ENCODE results near the gene CTNNBL1. TPM values are rescaled to one million over a fixed set of nuclear protein-coding genes. Genes with fewer than 3 reads are reported as not detected.
"Not testable (repeated sequence)": the region's sequence is repeated elsewhere in the genome, so short reads cannot be mapped to it uniquely, and the experiment has no call there.

CTNNBL1 gene
- total RNA-seq, 1 donor from 2014 or later: 80.0 TPM

DNA sequence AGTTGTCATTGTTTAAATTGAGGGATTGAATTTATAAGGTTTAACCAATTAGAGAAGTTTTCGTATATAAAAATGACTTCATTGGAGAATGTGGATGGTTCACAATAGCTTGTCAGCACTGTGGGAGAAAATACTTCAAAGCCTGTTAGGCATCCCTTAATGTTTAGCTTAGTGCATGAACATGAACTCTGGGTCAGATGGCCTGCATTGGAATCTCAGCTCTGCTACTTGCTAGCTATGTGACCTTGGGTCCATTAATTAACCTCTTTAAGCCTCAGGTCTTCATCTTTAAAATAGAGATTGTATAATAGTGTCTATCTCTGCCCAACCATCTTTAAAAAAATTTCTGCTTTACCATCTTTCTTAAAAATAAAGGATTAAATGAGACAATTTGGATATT lies 11.1 kb downstream of the CTNNBL1 start:
- intact Hi-C loops (cut with micrococcal nuclease): no loop called here

DNA sequence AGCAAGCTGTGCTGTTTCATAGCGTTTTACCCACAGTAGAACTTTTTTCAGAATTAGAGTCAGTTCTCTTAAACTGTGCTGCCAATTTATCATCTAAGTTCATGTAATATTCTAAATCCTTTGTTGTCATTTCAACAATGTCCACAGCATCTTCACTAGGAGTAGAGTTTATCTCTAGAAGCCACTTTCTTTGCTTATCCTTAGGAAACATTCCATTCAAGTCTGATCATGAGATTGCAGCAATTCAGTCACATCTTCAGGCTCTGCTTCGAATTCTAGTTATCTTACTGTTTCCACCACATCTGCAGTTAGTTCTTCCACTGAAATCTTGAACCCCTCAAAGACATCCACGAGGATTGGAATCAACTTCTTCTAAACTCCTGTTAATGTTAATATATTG lies 12.5 kb downstream of the CTNNBL1 start:
- intact Hi-C loops (cut with micrococcal nuclease): no loop called here

DNA sequence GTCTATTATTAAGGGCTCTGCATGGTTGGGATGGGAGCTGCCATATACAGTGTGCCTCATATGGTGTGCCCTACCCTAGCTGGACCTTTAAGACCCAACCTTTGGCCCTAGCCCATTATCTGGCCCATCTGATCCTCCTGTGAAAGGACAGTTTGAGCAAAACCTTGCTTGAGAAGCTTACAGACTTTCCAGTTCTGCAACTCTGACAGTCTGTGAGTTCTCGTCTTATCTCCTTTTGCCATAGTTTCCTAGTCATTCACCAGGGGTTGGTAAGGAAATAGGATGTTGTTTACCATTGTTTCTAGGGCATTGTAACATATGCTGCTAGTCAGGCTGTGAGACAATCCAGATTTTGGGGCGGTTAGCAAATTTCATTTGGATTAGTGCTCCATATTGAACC lies 17.2 kb downstream of the CTNNBL1 start:
- intact Hi-C loops (cut with micrococcal nuclease): no loop called here

DNA sequence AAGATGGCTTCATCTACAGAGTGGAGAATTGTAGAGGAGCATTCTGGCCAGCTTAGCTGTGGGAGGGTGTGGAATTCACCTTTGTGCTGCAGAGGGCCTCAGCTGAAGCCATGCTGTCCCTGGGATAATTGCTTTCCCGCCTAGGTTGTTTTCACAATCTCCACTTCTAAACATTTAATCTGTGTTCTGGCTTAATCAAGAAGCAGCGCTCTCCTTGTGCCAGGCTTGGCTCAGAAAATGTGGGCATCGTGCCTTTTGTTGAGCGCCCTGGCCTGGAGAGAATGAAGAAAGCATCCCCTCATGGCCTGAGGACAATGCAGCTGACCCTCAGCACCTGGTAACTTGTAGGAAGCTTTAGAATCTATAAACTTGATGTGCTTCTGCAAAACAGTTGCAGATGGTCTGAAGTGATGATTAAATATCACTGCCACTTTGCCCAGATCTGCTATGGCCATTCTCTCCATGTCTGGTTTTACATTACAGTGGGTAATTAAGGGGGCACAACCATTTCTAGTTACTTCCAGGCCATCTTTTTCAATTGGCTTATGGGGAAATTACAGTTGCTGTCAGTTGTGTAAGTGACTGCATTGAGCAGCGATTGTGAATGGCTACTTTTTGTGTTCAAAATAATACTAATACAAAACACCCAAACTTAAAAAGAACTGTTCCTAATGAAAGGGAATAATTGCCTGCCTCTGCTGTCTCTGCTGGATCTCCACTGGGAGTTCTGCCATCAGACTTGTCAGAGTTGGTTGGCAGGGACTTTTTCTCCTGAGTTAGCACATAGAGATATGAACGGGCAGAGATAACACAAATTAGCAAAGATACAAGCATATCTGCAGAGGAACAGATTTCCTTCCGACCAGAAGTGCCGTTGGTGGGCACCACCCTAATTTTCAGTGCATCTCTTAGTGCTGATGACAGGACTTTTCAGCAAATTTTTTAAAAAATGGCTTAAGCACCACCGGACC lies 18.4 kb downstream of the CTNNBL1 start:
- intact Hi-C loops (cut with micrococcal nuclease): no loop called here

GRCh38 chr20:37713396-37713795 lies 19.6 kb downstream of the CTNNBL1 start:
- intact Hi-C loops (cut with micrococcal nuclease): no loop called here

DNA sequence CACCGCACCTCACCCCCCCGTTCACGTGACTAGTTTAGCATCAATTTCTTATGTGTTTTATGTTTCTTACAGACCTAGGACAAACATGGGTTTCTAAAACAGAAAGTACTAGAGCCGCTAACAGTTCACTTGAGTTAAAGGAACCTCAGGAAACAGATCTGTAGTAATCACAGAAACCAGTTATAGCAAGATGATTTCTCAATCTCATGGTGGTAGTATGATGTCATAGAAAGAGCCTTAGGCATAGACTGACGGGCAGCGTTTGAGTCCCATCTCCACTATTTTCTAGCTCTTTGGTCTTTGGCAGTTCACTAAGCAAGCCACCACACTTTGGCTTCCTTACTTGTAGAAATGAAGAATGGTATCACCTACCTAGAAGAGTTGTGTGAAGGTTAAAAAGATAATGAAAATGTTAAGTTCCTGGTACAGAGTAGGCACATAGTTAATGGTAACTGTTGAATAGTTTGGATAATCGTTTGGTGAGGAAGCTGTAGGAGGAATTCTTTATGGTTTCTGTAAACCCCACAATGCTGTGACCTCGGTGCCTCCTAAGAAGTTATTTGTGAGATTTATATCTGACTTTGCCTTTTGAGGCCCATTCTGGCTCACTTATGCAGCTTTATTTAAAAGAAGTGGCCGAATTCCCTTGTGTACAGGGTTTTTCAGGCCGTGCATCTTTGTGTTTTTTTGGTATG lies 21.3 kb downstream of the CTNNBL1 start:
- intact Hi-C loops (cut with micrococcal nuclease): no loop called here

- intact Hi-C loops (cut with micrococcal nuclease): no loop called here
These were observed 27.9 kb downstream of the CTNNBL1 start for GRCh38 chr20:37721751-37722150.

GRCh38 chr20:37722312-37722711 lies 28.5 kb downstream of the CTNNBL1 start:
- intact Hi-C loops (cut with micrococcal nuclease): not testable (repeated sequence)

DNA sequence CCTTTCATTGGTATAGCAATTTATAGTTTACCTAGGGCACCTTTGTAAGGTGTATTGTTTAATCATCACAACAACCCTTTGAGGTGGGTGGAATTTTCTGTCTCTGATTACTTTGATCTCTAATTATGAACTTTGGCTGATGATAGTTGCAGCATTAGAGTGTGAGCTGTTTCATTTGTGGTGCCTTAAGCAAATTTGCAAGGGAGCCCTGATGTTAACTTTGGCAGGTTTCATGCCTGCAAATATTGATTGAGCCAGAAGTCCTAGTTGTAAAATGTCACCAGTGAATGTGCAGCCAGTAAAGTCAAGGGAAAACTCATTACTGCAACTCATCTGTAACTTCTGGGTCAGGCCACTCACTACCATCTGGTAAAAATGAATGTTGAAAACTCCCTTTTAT lies 29.8 kb downstream of the CTNNBL1 start:
- intact Hi-C loops (cut with micrococcal nuclease): no loop called here

DNA sequence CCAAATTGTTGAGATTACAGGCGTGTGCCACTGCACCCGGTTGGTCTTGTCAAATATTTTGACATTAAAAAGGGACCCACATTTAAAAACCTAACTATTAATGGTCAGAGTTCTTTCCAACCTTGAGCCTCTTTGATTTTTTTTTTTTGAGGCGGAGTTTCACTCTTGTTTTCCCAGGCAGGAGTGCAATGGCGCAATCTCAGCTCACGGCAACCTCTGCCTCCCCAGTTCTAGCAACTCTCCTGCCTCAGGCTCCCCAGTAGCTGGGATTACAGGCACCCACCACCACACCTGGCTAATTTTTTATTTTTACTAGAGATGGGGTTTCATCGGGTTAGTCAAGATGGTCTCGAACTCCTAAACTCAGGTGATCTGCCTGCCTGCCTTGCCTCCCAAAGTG lies 31.3 kb downstream of the CTNNBL1 start:
- intact Hi-C loops (cut with micrococcal nuclease): no loop called here

- intact Hi-C loops (cut with micrococcal nuclease): no loop called here
These were observed 32.0 kb downstream of the CTNNBL1 start for GRCh38 chr20:37725855-37726254.

GRCh38 chr20:37726321-37726720 lies 32.5 kb downstream of the CTNNBL1 start:
- intact Hi-C loops (cut with micrococcal nuclease): no loop called here

DNA sequence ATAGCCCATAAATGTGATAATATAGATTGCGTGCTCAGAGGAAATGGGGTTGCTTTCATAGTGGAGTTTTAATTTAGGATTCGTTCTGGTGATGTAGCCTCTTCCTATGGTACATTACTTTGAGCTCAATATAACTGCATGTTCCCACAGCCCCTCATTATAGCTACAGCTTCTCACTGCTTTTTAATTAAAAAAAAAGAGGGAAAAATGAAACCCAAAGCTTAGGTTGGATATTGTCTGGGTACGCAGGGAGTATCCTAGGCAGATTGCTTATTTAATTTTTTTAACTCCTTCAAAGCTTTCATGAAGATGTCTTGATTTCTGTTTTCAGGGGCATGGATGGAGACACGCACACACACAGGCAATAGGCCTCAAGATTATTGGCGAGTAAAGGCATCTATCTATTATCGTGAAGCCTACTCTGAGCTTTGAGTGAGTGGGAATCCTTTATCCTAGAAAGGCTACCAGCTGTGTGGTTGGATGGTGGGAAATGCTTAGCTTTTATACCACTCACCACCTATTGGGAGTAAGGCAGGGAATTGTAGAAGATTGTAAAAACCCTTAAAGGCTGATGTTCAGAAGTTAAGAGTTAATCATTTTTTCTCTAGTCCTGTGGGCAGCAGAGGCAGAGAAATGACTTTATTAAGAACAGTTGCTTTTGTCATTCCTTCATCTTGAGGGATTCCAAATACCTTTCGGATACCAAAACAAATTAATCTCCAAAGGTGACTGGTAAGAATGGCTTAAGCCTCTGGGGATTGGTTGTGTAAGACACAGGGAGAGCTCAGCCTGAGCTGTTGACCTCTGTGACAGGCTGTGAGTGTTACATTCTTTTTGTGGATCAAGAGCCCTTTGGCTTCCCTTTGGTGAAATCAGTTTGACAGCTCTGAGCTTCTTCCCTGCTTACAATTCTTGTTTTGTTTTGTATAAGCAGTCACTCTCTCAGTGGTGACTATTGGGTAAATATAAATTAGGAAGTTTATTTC lies 33.4 kb downstream of the CTNNBL1 start:
- intact Hi-C loops (cut with micrococcal nuclease): no loop called here

DNA sequence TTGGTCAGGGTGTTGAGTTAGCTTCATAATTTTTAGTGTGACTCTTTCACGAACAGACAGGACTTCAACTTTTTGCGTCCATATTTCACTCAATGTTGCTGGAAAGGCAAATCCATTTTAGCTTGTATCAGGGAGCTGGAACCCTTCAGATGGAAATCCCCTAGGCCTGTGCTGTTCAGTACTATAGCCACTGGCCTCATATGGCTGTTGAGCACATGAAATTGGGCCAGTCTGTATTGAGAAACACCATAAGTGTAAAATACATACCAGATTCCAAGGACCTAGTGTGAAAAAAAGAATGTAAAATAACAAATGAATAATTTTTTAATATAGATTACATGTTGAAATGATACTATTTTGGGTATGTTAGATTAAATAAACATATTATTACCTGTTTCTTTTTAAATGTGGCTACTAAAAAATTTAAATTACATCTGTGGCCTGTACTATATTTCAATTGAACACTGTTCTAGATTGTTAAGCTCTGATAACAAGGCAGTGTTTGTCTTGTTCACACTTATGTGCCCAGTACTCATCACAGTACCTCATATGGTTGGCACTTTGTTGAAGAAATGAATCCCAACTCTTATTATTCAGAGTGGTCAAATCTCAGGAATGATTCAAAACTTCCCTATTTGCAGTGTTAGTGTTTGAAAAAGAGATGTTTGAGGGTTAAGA lies 34.3 kb downstream of the CTNNBL1 start:
- intact Hi-C loops (cut with micrococcal nuclease): no loop called here

DNA sequence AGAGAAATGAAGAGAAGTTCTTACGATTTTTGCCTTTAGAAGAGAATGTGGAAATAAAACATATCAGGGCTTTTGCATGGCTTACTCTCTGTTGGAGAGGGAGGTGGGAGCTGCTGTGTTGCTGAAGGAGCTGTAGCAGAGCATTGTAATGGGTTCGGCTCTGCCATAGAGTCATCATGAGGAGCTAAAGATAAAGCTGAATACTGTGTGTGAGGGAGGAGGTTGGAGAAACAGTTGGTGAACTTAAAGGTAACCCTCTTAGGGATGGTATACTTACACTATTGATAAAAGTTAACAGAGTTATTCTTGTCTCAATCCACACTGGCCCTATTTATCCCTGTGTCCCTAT lies 34.8 kb downstream of the CTNNBL1 start:
- intact Hi-C loops (cut with micrococcal nuclease): no loop called here

- intact Hi-C loops (cut with micrococcal nuclease): no loop called here
These were observed 35.6 kb downstream of the CTNNBL1 start for GRCh38 chr20:37729452-37729851.

DNA sequence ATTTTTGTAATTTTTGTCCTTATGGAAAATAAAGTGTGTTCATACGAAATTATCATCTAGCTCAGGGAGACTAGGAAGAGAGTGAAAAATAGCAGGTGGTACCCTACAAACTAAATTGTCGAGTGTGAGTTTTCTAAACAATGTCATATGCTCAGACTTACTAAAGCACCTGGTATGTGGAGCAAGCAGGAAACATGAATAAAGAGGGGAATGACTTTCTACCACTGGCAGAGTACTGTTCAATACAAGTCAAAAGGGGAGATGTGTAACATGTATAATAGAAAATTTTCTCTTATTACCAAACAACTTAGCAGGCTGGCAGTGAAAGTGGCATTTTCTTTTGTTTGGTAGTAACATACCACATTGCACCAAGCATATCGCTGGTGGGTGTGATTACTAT lies 36.1 kb downstream of the CTNNBL1 start:
- intact Hi-C loops (cut with micrococcal nuclease): no loop called here

- intact Hi-C loops (cut with micrococcal nuclease): no loop called here
These were observed 39.6 kb downstream of the CTNNBL1 start for GRCh38 chr20:37733416-37733815.

DNA sequence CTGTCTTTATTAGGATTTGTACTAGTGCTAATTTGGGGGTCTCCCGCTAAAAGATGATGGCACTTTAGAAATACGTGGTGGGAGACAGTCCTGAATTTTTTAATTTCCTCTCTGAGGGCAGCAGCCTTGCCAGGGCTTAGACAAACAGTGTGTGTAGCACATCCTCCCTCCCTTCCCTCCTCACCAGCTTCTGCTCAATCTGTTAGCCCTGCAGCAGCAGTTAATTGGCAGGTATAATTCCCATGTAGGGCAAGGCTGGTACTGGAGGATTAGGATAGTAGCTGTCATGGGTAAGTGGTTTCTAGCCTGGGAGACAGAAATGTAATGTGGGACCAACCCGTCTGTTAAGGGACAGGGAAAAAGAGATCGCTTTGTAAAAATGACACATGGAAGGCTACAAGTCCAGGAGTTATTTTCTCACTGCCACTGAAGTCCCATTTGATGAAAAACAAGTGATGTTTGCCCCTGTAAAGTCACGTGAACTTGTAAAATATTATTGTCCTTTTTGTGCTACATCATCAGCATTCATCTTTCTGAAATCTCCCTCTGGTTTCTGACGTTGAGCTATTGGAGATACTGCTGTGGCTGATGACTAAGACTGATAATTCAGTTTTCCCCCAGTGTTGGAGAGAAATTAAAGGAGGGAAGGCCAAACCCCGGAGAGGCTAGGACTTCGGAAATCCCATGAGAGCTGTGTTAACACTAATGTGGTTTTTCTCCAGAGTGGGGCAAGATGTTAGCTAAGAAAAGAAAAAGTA lies 40.6 kb downstream of the CTNNBL1 start:
- intact Hi-C loops (cut with micrococcal nuclease): no loop called here

- intact Hi-C loops (cut with micrococcal nuclease): no loop called here
These were observed 41.7 kb downstream of the CTNNBL1 start for GRCh38 chr20:37735541-37735940.

All from T-helper 1 cell treated with Interleukin-12 subunit alpha and Interleukin-12 subunit beta and Interleukin-4 antibody, amounts not matched to agents 30 ng/mL and 1 ng/mL, for 36 hours (primary cell).